WI38 (cell line): ENCODE data around the gene LY6G6F.

Source experiments
- H3K4me3 ChIP-seq: 2 replicates; pipeline ENCODE4 v1.5.1; 2011; ENCODE audit warnings: low read depth, mild to moderate bottlenecking, control low read depth, low read length
- CTCF ChIP-seq: IDR thresholded peaks from 2 replicates; pipeline ENCODE4 v1.5.1; 2012; ENCODE audit warnings: low read depth, mild to moderate bottlenecking, control low read depth, low read length

The LY6G6F gene

GRCh38 chr6:31661262-31662123 lies 45.2 kb upstream of the LY6G6F start:
- no peak for TF ChIP-seq CTCF
- H3K4me3 ChIP-seq = peak overlapping the region; percentile 93

- TF ChIP-seq CTCF = no peak
- no peak overlapping the region for H3K4me3 ChIP-seq
These were observed 44.4 kb upstream of the LY6G6F start for GRCh38 chr6:31662124-31662723.

- H3K4me3 ChIP-seq = peak overlapping the region; percentile 69
- no peak for TF ChIP-seq CTCF
These were observed 43.3 kb upstream of the LY6G6F start for GRCh38 chr6:31663126-31663960.

DNA sequence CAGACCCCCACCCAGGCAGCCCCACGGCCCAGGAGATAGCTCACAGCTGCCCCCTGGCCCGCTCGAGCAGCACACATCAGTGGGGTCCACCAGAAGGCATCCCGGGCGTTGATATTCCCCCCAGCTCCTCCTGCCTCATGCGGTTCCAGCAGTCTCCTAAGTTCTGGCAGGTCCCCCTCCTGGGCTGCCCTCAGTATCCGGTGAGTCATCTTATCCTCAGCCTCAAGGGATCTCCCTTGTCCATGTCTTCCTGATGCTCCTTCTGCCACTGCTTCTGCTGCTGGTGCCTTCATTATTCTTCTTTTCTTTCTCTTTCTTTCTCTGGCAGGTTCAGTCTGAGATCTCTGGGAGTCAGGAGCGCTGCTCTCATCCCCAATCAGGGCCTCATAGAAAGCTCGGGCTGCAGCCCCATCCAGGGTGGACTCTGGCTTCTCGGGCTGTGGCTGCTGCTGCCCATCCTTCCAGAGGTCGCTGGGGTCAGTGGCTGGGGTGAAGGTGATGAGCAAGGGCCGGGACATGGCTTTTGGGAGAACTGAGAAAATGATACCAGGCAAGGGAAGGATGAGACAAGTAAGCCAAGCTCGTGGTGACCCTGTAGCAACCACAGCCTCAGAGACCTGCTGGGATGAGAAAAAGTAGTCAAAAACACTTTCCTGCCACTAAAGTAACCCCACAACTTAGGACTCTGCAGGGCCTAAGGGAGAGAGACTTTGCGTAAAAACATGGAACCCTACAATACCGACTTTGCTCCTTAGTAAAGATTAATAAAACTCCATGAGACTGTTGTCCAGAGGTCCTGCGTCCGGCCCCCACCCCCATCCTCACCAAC lies 42.5 kb upstream of the LY6G6F start:
- no peak for TF ChIP-seq CTCF
- peak overlapping the region; percentile 69 for H3K4me3 ChIP-seq

- H3K4me3 ChIP-seq = peak within 1 kb of the TSS; percentile 69
- no peak for TF ChIP-seq CTCF
These were observed 41.7 kb upstream of the LY6G6F start, which contains the start of gene GPANK1 for GRCh38 chr6:31664790-31665500. Gene GPANK1 (minus strand): TSS chr6:31664997. CDS start chr6:31664478, 519 bp downstream.
